WI38 (cell line): ENCODE measurements around the gene IGSF21.

Experiments used
- H3K4me3 ChIP-seq: 2 replicates; pipeline ENCODE4 v1.5.1; 2011; ENCODE audit warnings: low read depth, mild to moderate bottlenecking, control low read depth, low read length
- TF ChIP-seq, protein P1 (sequence below): IDR thresholded peaks from 2 replicates; pipeline ENCODE4 v1.5.1; 2012; ENCODE audit warnings: low read depth, mild to moderate bottlenecking, control low read depth, low read length

The IGSF21 gene

DNA sequence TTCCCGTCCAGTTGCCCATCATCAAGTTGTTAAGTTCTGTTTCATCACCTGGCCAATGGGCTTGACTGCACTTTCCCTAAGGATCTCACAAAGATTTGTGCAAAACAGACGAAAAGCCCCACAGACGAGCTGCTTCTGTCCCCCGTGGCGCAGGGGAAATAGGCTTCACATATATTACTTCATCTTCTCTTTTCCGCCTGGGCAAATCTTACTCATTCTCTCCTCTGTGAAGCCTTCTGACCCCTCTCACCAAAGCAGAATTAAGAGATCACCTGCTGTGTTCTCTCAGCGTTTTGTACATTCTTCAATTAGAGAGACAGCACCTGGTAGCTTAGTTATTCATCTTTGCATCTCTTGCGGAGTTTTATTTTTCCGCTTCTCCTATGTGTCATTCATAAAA, 129.8 kb downstream of the IGSF21 start:
- TF ChIP-seq, protein P1, sequence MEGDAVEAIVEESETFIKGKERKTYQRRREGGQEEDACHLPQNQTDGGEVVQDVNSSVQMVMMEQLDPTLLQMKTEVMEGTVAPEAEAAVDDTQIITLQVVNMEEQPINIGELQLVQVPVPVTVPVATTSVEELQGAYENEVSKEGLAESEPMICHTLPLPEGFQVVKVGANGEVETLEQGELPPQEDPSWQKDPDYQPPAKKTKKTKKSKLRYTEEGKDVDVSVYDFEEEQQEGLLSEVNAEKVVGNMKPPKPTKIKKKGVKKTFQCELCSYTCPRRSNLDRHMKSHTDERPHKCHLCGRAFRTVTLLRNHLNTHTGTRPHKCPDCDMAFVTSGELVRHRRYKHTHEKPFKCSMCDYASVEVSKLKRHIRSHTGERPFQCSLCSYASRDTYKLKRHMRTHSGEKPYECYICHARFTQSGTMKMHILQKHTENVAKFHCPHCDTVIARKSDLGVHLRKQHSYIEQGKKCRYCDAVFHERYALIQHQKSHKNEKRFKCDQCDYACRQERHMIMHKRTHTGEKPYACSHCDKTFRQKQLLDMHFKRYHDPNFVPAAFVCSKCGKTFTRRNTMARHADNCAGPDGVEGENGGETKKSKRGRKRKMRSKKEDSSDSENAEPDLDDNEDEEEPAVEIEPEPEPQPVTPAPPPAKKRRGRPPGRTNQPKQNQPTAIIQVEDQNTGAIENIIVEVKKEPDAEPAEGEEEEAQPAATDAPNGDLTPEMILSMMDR: no peak
- H3K4me3 ChIP-seq: no peak overlapping the region

DNA sequence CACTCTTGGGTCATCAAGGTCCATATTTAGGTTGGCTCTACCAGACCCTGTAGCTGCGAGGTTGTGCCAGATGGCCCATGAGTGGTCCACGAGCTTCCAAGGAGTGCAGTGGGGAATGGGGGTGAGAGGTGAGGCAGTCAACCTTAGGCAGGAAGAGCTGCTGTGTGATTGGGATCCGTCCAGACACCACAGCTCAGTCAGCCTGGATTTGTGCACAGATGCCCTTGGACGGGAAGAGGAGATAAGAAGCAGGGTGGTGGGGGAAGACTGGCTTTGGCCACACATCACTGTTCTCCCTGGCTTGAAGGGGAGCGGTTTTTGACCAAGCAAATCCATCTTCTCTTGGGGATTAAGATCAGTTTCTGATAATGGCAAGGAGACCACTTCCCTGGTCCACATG, 130.6 kb downstream of the IGSF21 start:
- H3K4me3 ChIP-seq: no peak overlapping the region
- TF ChIP-seq, protein P1: no peak

DNA sequence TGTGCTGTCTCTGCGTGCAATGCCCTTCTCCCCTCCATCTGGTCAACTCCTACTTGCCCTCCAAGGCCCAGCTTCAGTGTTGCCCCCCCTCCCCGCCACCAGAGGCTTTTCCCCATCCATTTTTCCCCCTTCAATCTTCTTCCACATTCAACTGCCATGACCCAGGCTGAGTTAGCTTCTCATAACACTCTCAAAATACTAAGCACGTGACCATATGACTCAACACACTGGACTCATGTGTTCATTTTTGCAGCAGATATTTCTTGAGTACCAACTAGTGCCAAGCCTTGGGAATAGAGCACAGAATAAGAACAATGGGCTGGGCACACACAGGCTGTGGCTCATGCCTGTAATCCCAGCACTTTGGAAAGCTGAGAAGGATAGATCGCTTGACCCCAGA, 132.1 kb downstream of the IGSF21 start:
- TF ChIP-seq, protein P1: no peak
- H3K4me3 ChIP-seq: no peak overlapping the region

DNA sequence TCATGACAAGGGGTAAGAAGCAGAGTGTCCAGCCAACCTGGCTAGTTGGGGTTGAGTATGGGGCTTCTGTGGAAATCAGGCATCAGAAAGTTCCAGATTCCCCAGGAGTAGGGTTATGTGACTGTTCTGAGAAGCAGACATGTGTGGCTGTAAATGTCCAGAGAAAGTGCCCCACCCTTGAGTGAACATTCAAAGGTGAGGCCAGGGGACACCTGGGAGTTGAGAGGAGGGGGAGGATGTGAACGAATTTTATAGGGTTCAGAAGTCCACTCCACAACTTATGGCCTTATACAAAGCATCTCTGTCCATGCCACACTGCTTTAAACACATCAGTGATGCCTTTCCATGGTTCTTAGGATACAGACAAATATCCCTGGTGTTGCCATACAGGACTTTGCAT, 133.3 kb downstream of the IGSF21 start:
- no peak overlapping the region for H3K4me3 ChIP-seq
- TF ChIP-seq, protein P1: no peak

DNA sequence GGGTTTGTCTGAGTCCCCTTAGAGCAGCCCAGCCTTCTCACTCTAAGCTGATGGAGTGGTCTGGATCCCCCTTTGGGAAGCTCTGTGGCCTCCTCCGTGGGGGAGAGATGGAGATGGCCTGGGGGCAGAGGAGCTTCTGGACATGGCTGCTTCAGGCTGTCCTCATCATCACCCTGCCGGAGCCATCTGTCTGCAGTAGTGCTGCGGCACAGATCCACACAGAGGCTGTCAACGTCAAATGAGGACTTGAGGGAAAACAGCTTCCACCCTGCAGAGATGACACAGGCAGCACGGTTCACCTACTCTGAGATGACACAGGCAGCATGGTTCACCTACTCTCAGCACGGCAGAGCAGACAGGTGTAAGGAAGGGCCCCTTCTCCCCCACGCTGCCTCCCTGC, 134.3 kb downstream of the IGSF21 start:
- TF ChIP-seq, protein P1: no peak
- no peak overlapping the region for H3K4me3 ChIP-seq

DNA sequence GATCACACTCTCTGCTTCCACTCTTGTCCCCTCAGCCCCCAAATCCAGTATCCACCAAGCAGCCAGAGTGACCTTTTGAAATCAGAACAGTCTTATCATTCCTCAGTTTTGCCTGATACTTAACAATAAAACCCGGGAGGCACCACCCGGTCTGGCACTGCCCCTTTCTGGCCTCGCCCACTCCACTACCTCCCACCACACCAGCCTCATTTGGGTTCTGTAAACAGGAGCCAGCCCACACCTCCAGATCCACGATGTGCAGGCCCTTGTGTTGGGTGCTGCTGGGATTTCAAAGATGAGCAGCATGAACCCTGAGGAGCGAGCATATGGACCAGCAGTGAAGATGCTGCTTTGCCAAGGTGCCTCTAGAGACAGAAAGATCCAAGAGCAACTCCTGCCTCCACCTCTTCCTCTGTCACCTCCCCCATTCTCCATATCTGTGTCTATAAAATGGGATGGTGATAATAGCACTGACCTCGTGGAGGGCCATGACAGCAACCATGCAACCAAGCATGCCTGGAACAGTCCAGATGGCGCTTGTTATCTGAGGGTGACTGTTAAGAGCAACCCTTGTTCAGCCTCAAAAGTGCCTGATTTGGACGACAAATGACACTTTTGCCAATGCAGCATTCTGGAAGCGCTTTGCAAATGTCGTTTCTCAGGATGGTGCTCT, 136.0 kb downstream of the IGSF21 start:
- TF ChIP-seq, protein P1: no peak
- no peak overlapping the region for H3K4me3 ChIP-seq

DNA sequence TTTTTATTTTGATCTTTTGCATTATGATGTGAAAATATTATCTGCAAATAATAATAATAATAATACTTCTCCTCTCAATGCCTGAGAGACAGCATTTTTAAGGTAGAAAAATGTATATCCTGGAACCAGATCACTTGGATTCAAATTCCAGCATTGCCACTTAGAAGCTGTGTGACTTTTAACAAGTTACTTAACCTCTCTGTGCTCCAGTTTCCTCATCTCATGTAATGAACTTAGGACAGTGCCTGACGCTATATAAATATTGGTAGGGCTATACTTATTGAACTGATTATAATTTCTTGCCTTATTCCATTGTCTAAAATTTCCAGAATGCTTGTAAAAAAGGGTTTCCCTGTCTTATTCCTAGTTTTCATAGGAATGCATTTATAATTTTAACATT, 137.2 kb downstream of the IGSF21 start:
- no peak overlapping the region for H3K4me3 ChIP-seq
- TF ChIP-seq, protein P1: no peak
